Activated B cell treated with CpG ODN at 0.5 μM for 24 hours (primary cell): ENCODE results near the gene ZNF688. TPM values are rescaled to one million over a fixed set of nuclear protein-coding genes. Genes with fewer than 3 reads are reported as not detected.

Source experiments
- ATAC-seq: fragments of 200-7000 bp; cut with Tn5 transposase; one replicate; pipeline ENCODE4 v1.10.0; 2021; ENCODE audit warnings: low read depth, mild to moderate bottlenecking, moderate library complexity
- CTCF ChIA-PET: fragments of 350-600 bp; sonication (Branson Sonifier 250); formaldehyde crosslinking; loops from one replicate; lab custom pipeline; 2021; ENCODE audit warnings: antibody characterized with exemption; lab: Charles Lee
- POLR2A ChIA-PET: fragments of 350-600 bp; sonication (Branson Sonifier 250); formaldehyde crosslinking; loops from one replicate; lab custom pipeline; 2021; ENCODE audit warnings: antibody characterized with exemption; lab: Charles Lee
- DNase-seq: peaks from one replicate; pipeline ENCODE4 v3.0.0; 2022
- H3K27ac Mint-ChIP-seq: one replicate; pipeline ENCODE4 v1.8.0; 2020; ENCODE audit warnings: mixed read lengths
- H3K27me3 Mint-ChIP-seq: one replicate; pipeline ENCODE4 v1.8.0; 2021; ENCODE audit warnings: mixed read lengths
- H3K36me3 Mint-ChIP-seq: one replicate; pipeline ENCODE4 v1.8.0; 2021; ENCODE audit warnings: low read depth, mixed read lengths
- H3K4me1 Mint-ChIP-seq: one replicate; pipeline ENCODE4 v1.8.0; 2021; ENCODE audit warnings: mixed read lengths
- H3K4me3 Mint-ChIP-seq: one replicate; pipeline ENCODE4 v1.8.0; 2020; ENCODE audit warnings: mild to moderate bottlenecking, mixed read lengths
- H3K9me3 Mint-ChIP-seq: one replicate; pipeline ENCODE4 v1.8.0; 2020; ENCODE audit warnings: mixed read lengths
- intact Hi-C: fragments of 100-400 bp; cut with micrococcal nuclease; formaldehyde crosslinking; loops from one replicate; pipeline ENCODE4 v1.15.1; 2024
- total RNA-seq: library from RNA; stranded (reverse); gene quantifications from 2 replicates; pipeline ENCODE4 v1.2.3, GENCODE V29; 2022
- TF ChIP-seq, protein P1 (sequence below): fragments of 200-600 bp; IDR thresholded peaks from one replicate; pipeline ENCODE4 v1.8.0; 2022; ENCODE audit warnings: antibody characterized with exemption, mild to moderate bottlenecking

Gene ZNF688
- total RNA-seq, 1 donor from 2014 or later = 14.7 TPM

DNA sequence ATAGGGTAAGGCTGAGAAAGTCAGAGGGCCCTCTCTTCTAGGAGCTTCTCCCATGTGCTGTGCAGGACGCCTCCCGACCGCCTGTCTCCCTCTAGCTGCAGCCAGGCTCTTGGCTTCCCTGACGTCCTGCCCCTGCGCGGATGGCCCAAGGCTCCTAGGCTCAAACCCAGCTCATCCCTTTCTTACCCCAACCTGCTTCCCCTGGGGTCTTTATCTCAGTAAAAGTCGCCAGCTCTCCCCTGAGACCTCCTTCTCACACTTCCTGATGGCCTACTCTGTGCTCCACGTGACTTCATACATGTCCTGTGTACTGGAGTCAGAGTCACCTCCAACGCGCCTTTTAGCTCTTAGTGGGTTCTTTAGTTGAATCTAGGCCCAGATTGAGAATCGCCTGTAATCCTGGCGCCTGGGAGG is 35.7 kb downstream of the ZNF688 start:
- Mint-ChIP-seq H3K4me1 (peaks cover 29% of the 10 kb centered on the region), H3K36me3 (peaks cover 38% of the 10 kb centered on the region), H3K9me3 (no peaks in the 10 kb centered on the region), H3K4me3 (peak overlapping the region; percentile 96), H3K27ac (peak overlapping the region; percentile 97), H3K27me3 (no peaks in the 10 kb centered on the region)
- DNase-seq (peak; percentile 43), ATAC-seq (peak; percentile 51)
- intact Hi-C loops = loop anchor here (1.0 to 2.0 kb wide), 10 partner anchors 8 to 163 kb away; partner anchors contain the start of genes DCTPP1, ITGAL, SRCAP and ZNF688
- CTCF ChIA-PET = interaction anchor here (0.7 to 3.5 kb wide), 21 partner anchors 19 to 444 kb away, joined by 3 to 35 read pairs (median 4); partner anchors contain the start of genes DCTPP1, ITGAL, TBX6 and ZNF764
- POLR2A ChIA-PET = interaction anchor here (0.6 to 4.2 kb wide), 39 partner anchors 8 to 444 kb away, joined by 3 to 135 read pairs (median 9); partner anchors contain the start of genes DCTPP1, FBRS, ITGAL and PRR14
- TF ChIP-seq, protein P1, sequence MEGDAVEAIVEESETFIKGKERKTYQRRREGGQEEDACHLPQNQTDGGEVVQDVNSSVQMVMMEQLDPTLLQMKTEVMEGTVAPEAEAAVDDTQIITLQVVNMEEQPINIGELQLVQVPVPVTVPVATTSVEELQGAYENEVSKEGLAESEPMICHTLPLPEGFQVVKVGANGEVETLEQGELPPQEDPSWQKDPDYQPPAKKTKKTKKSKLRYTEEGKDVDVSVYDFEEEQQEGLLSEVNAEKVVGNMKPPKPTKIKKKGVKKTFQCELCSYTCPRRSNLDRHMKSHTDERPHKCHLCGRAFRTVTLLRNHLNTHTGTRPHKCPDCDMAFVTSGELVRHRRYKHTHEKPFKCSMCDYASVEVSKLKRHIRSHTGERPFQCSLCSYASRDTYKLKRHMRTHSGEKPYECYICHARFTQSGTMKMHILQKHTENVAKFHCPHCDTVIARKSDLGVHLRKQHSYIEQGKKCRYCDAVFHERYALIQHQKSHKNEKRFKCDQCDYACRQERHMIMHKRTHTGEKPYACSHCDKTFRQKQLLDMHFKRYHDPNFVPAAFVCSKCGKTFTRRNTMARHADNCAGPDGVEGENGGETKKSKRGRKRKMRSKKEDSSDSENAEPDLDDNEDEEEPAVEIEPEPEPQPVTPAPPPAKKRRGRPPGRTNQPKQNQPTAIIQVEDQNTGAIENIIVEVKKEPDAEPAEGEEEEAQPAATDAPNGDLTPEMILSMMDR = no peak

DNA sequence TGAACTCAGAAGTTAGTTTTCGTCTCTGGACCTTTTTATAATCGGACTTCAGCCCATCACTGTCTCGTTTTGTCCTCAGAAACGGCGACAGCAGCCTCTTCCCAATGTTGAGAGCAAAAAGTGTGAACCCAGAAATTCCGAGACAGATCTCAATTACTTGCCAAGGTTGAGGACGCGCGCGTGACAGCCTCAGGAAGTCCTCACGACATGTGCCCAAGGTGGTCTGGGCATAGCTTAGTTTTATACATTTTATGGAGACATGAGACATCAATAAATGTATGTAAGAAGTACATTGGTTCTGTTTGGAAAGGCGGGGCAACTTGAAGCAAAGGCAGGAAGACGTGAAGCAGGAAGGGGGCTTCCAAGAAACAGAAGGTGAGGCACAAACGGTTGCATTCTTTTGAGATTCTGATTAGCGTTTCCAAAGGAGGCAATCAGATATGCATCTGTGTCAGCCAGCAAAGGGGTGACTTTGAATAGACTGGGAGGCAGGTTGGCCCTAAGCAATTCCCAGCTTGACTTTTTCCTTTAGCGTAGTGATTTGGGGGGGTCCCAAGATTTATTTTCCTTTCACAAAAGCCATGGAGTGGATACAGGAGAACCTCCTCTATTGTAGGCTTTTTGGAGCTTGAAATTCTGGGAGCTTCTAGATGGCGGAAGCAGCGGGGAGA is 36.3 kb downstream of the ZNF688 start:
- peak overlapping the region; percentile 97 for H3K27ac Mint-ChIP-seq

DNA sequence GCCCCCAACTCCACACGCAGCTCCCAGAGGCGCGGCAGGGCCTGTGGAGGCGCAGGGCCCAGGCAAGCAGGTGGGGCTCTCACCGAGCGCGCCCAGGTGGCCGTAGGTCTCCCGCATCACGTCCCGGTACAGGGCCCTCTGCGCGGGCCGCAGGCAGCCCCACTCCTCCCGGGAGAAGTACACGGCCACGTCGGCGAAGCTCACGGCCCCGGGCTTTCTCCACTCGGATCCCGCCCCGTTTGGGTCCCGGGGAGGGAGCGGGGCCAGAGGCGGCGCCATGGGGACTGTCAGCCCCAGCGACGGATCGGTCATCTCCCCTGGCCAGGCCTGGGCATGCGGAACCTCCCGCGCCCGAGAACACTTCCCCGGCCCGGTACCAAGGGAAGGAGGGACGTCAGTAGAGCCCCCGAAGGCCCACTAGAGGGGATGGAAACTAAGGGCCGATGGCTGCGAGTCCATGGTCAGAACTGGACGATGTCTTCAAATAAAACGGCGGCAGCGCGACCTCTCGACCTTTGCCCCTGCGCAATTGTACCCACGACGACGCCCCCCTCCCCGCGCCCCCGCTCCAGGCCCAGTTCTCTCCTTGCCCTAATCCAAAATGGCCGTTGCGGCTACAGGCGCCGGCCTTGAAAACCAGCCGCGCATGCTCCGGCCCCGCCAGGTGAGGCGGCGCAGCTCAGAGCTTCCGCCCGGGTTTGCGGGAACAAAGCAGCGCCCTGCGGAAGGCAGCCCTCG is 37.0 kb downstream of the ZNF688 start, which contains the start of gene ZNF747:
Gene ZNF747 (minus strand): TSS at position 491 of the 738 bp plus-strand sequence. CDS start 179 bp downstream, at position 312.
- no peaks in the 10 kb centered on the region for H3K27me3 Mint-ChIP-seq
- peaks cover 23% of the 10 kb centered on the region for H3K4me1 Mint-ChIP-seq
- H3K27ac Mint-ChIP-seq = peak within 1 kb of the TSS; percentile 97
- intact Hi-C loops = loop anchor here (1.0 to 2.0 kb wide), 10 partner anchors 7 to 164 kb away; partner anchors contain the start of genes DCTPP1, ITGAL, SRCAP and ZNF688
- H3K36me3 Mint-ChIP-seq = peaks cover 40% of the 10 kb centered on the region
- POLR2A ChIA-PET = interaction anchor here (0.6 to 4.2 kb wide), 37 partner anchors 7 to 349 kb away, joined by 3 to 135 read pairs (median 9); partner anchors contain the start of genes DCTPP1, FBRS, ITGAL and PRR14
- CTCF ChIA-PET = interaction anchor here (0.9 to 3.5 kb wide), 11 partner anchors 20 to 442 kb away, joined by 3 to 35 read pairs (median 6); partner anchors contain the start of genes DCTPP1, ITGAL, TBX6 and ZNF764
- DNase-seq (peak; percentile 85), ATAC-seq (peak; percentile 83)
- peak within 1 kb of the TSS; percentile 96 for H3K4me3 Mint-ChIP-seq
- TF ChIP-seq, protein P1 = no peak
- no peaks in the 10 kb centered on the region for H3K9me3 Mint-ChIP-seq

More for the DNA sequence above, 36.3 kb downstream of the ZNF688 start:
- H3K9me3 Mint-ChIP-seq = no peaks in the 10 kb centered on the region
- POLR2A ChIA-PET = interaction anchor here (0.6 to 4.2 kb wide), 45 partner anchors 8 to 443 kb away, joined by 3 to 135 read pairs (median 7); partner anchors contain the start of genes DCTPP1, FBRS, ITGAL and PRR14
- peaks cover 40% of the 10 kb centered on the region for H3K36me3 Mint-ChIP-seq
- H3K4me1 Mint-ChIP-seq = peaks cover 29% of the 10 kb centered on the region
- ATAC-seq (peak; percentile 16), DNase-seq (no peak)
- peak overlapping the region; percentile 96 for H3K4me3 Mint-ChIP-seq
- CTCF ChIA-PET = interaction anchor here (0.9 to 3.5 kb wide), 21 partner anchors 19 to 443 kb away, joined by 3 to 35 read pairs (median 5); partner anchors contain the start of genes DCTPP1, ITGAL, TBX6 and ZNF764
- H3K27me3 Mint-ChIP-seq = no peaks in the 10 kb centered on the region
- TF ChIP-seq, protein P1 = no peak
- intact Hi-C loops = loop anchor here (1.0 to 2.0 kb wide), 10 partner anchors 8 to 164 kb away; partner anchors contain the start of genes DCTPP1, ITGAL, SRCAP and ZNF688

- ATAC-seq = peak; percentile 1
- ChIA-PET CTCF (interaction anchor here (0.9 to 3.5 kb wide), 3 partner anchors 76 to 103 kb away, joined by 5 to 35 read pairs (median 10); partner anchors contain the start of gene DCTPP1), POLR2A (interaction anchor here (0.6 to 4.2 kb wide), 26 partner anchors 15 to 198 kb away, joined by 3 to 135 read pairs (median 13); partner anchors contain the start of genes DCTPP1, ITGAL, PRR14 and SEPHS2)
- Mint-ChIP-seq H3K4me3 (peak overlapping the region; percentile 96), H3K27ac (peak overlapping the region; percentile 97), H3K4me1 (peaks cover 25% of the 10 kb centered on the region), H3K36me3 (peaks cover 40% of the 10 kb centered on the region), H3K27me3 (no peaks in the 10 kb centered on the region), H3K9me3 (no peaks in the 10 kb centered on the region)
- no peak for DNase-seq
- intact Hi-C loops = loop anchor here (2.0 kb wide), 2 partner anchors 61 to 165 kb away; partner anchors contain the start of genes ITGAL and SRCAP
- TF ChIP-seq, protein P1 = no peak
These were observed 37.7 kb downstream of the ZNF688 start for GRCh38 chr16:30533748-30534367.
